Activated B cell treated with CpG ODN at 0.5 μM for 24 hours (primary cell): ENCODE data around the gene DAGLA. TPM values are rescaled to one million over a fixed set of nuclear protein-coding genes. Genes with fewer than 3 reads are reported as not detected.

ENCODE experiments used
- ATAC-seq: fragments of 200-7000 bp; cut with Tn5 transposase; one replicate; pipeline ENCODE4 v1.10.0; 2021; ENCODE audit warnings: low read depth, mild to moderate bottlenecking, moderate library complexity
- CTCF ChIA-PET: fragments of 350-600 bp; sonication (Branson Sonifier 250); formaldehyde crosslinking; loops from one replicate; lab custom pipeline; 2021; ENCODE audit warnings: antibody characterized with exemption; lab: Charles Lee
- POLR2A ChIA-PET: fragments of 350-600 bp; sonication (Branson Sonifier 250); formaldehyde crosslinking; loops from one replicate; lab custom pipeline; 2021; ENCODE audit warnings: antibody characterized with exemption; lab: Charles Lee
- DNase-seq: peaks from one replicate; pipeline ENCODE4 v3.0.0; 2022
- H3K27ac Mint-ChIP-seq: one replicate; pipeline ENCODE4 v1.8.0; 2020; ENCODE audit warnings: mixed read lengths
- H3K27me3 Mint-ChIP-seq: one replicate; pipeline ENCODE4 v1.8.0; 2021; ENCODE audit warnings: mixed read lengths
- H3K36me3 Mint-ChIP-seq: one replicate; pipeline ENCODE4 v1.8.0; 2021; ENCODE audit warnings: low read depth, mixed read lengths
- H3K4me1 Mint-ChIP-seq: one replicate; pipeline ENCODE4 v1.8.0; 2021; ENCODE audit warnings: mixed read lengths
- H3K4me3 Mint-ChIP-seq: one replicate; pipeline ENCODE4 v1.8.0; 2020; ENCODE audit warnings: mild to moderate bottlenecking, mixed read lengths
- H3K9me3 Mint-ChIP-seq: one replicate; pipeline ENCODE4 v1.8.0; 2020; ENCODE audit warnings: mixed read lengths
- CTCF ChIP-seq: fragments of 200-600 bp; IDR thresholded peaks from one replicate; pipeline ENCODE4 v1.8.0; 2022; ENCODE audit warnings: antibody characterized with exemption, mild to moderate bottlenecking
- intact Hi-C: fragments of 100-400 bp; cut with micrococcal nuclease; formaldehyde crosslinking; loops from one replicate; pipeline ENCODE4 v1.15.1; 2024
- total RNA-seq: library from RNA; stranded (reverse); gene quantifications from 2 replicates; pipeline ENCODE4 v1.2.3, GENCODE V29; 2022

DAGLA gene
- total RNA-seq, 1 donor from 2014 or later = not detected

DNA sequence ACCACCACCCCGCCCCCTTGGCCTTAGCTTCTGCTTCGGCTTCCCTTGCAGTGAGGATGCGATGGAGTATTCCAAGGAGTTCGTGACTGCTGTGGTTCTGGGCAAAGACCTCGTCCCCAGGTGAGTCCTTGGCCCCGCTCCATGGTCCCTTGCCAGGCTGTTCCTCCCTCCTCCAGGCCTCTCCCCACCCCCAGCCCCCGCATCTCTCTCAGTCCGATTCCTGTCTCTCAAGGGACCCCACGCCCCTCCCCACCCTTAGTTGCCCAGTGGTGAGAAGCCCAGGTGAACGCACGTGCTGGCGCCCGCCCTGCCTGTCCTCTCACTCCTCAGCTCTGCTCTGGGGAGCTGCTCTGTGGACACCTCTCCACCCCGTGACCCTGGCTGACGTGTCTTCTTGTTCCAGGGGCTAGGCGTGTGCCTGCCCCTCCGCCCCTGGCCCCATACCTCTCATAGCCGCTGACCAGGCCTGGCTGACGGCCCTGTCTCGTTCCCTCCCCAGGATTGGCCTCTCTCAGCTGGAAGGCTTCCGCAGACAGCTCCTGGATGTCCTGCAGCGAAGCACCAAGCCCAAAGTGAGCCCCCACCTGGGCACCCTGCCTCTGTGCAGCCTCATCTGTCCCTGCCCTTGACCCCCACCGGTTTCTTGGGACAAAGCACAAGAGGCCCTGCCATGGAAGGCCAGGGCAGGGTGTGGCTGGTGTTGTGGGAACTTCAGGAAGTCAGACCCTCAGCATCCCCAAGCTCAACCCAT, 57.6 kb downstream of the DAGLA start:
- Mint-ChIP-seq H3K36me3 (no peaks in the 10 kb centered on the region), H3K4me1 (peaks cover 4% of the 10 kb centered on the region), H3K27me3 (no peaks in the 10 kb centered on the region), H3K27ac (no peak overlapping the region), H3K4me3 (no peak overlapping the region), H3K9me3 (no peaks in the 10 kb centered on the region)
- ChIA-PET POLR2A (interaction anchor here (0.7 kb wide), 1 partner anchor 370 kb away, joined by 9 read pairs; no protein-coding TSS in a partner anchor), CTCF (no interaction called here)
- intact Hi-C loops = loop anchor here (10.0 kb wide), 1 partner anchor 113 kb away; no protein-coding TSS in a partner anchor
- no peak for DNase-seq
- no peak for ATAC-seq
- no peak for TF ChIP-seq CTCF

DNA sequence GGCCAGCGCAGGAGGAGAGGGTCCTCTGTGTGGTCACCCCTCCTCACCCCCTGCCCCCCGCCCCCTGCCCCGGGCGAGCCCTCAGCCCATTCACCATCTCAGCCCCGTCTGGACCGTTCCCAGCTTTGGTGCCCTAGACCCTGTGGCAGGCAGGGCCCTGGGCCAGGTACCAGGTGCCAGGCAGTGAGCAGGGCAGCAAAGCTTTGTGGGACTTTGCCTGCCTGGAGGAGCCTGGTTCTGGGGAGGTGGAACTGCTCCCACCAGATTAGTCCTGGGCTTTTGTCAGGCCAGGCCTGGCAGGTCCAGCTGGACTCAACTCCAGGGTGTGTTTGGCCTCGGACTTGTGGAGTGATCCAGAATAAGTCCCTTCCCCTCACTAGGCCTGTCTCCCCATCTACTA, 58.6 kb downstream of the DAGLA start:
- Mint-ChIP-seq H3K4me3 (no peak overlapping the region), H3K9me3 (no peaks in the 10 kb centered on the region), H3K36me3 (no peaks in the 10 kb centered on the region), H3K4me1 (no peaks in the 10 kb centered on the region), H3K27ac (no peak overlapping the region), H3K27me3 (no peaks in the 10 kb centered on the region)
- ATAC-seq (no peak), DNase-seq (no peak)
- intact Hi-C loops = loop anchor here (10.0 kb wide), 1 partner anchor 114 kb away; no protein-coding TSS in a partner anchor
- ChIA-PET POLR2A (no interaction called here), CTCF (no interaction called here)
- TF ChIP-seq CTCF = no peak

DNA sequence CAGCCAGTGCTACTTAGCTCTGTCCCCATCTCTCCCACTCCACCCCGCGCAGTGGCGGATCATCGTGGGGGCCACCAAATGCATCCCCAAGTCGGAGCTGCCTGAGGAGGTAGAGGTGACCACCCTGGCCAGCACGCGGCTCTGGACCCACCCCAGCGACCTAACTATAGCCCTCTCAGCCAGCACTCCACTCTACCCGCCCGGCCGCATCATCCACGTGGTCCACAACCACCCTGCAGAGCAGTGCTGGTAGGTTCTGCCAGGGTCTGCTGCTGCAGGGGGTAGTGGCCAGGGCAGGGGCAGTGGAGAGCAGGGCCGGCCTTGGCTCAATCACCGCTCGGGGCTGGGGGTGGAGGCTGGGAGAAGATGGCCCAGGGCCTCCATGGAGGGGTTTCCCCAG, 59.2 kb downstream of the DAGLA start:
- Mint-ChIP-seq H3K9me3 (no peaks in the 10 kb centered on the region), H3K36me3 (no peaks in the 10 kb centered on the region), H3K27me3 (no peaks in the 10 kb centered on the region), H3K27ac (no peak overlapping the region), H3K4me1 (no peaks in the 10 kb centered on the region), H3K4me3 (no peak overlapping the region)
- no peak for ATAC-seq
- intact Hi-C loops = loop anchor here (10.0 kb wide), 1 partner anchor 115 kb away; no protein-coding TSS in a partner anchor
- ChIA-PET CTCF (no interaction called here), POLR2A (no interaction called here)
- no peak for DNase-seq
- TF ChIP-seq CTCF = no peak

DNA sequence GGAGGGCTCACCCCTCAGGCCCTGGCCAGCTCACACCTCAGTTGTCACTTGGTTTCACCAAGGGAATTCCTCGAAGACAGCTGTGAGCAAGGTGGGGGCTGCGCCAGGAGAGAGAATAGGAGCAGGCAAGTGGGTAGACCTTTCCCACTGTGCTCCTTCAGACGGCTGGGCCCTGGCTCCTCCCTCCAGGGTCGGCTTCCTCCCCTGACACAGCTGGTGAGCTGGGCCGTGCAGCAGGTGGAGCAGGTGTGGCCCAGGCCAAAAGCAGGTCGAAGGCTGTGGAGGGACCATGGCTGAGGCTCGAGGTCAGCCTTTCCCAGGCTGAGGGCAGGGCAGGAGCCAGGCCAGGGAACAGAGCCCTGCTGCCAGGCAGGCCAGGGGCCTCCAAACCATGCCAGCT, 59.8 kb downstream of the DAGLA start:
- Mint-ChIP-seq H3K4me1 (no peaks in the 10 kb centered on the region), H3K36me3 (no peaks in the 10 kb centered on the region), H3K4me3 (no peak overlapping the region), H3K27me3 (no peaks in the 10 kb centered on the region), H3K27ac (no peak overlapping the region), H3K9me3 (no peaks in the 10 kb centered on the region)
- ChIA-PET CTCF (interaction anchor here (1.4 kb wide), 1 partner anchor 8 kb away, joined by 3 read pairs; no protein-coding TSS in a partner anchor), POLR2A (no interaction called here)
- no peak for TF ChIP-seq CTCF
- DNase-seq (no peak), ATAC-seq (no peak)
- intact Hi-C loops = loop anchor here (10.0 kb wide), 1 partner anchor 115 kb away; no protein-coding TSS in a partner anchor

GRCh38 chr11:61742391-61742790, 62.2 kb downstream of the DAGLA start:
- DNase-seq (no peak), ATAC-seq (no peak)
- intact Hi-C loops = no loop called here
- Mint-ChIP-seq H3K36me3 (no peaks in the 10 kb centered on the region), H3K4me1 (no peaks in the 10 kb centered on the region), H3K27me3 (no peaks in the 10 kb centered on the region), H3K27ac (no peak overlapping the region), H3K9me3 (no peaks in the 10 kb centered on the region), H3K4me3 (no peak overlapping the region)
- ChIA-PET CTCF (no interaction called here), POLR2A (no interaction called here)
- TF ChIP-seq CTCF = no peak
